MG63 (cell line): ENCODE data around the gene CDC42BPA. TPM values are rescaled to one million over a fixed set of nuclear protein-coding genes. Genes with fewer than 3 reads are reported as not detected.

Experiments
- DNase-seq: peaks from one replicate; pipeline ENCODE4 v3.0.0-alpha.2; 2020
- H3K27me3 ChIP-seq: fragments of 250-450 bp; sonication (Bioruptor Pico); 2 replicates; pipeline ENCODE4 v1.5.1; 2020; ENCODE audit warnings: mild to moderate bottlenecking, moderate library complexity
- H3K36me3 ChIP-seq: fragments of 250-450 bp; sonication (Bioruptor Pico); 2 replicates; pipeline ENCODE4 v1.5.1; 2020; ENCODE audit warnings: mild to moderate bottlenecking, moderate library complexity
- H3K4me3 ChIP-seq: fragments of 250-450 bp; sonication (Bioruptor Pico); 2 replicates; pipeline ENCODE4 v1.5.1; 2020; ENCODE audit warnings: mild to moderate bottlenecking, moderate library complexity
- H3K9me3 ChIP-seq: fragments of 250-450 bp; sonication (Bioruptor Pico); 2 replicates; pipeline ENCODE4 v1.5.1; 2020; ENCODE audit warnings: mild to moderate bottlenecking, moderate library complexity
- total RNA-seq: library from RNA; depleted of rRNA; stranded (reverse); fragments of >200 nt; shearing (Covaris generic); gene quantifications from 2 replicates; pipeline ENCODE4 v1.2.3, GENCODE V29; 2014; ENCODE audit warnings: low replicate concordance

The CDC42BPA gene
- total RNA-seq, 1 experiment from 2014 or later: 11.6 TPM

DNA sequence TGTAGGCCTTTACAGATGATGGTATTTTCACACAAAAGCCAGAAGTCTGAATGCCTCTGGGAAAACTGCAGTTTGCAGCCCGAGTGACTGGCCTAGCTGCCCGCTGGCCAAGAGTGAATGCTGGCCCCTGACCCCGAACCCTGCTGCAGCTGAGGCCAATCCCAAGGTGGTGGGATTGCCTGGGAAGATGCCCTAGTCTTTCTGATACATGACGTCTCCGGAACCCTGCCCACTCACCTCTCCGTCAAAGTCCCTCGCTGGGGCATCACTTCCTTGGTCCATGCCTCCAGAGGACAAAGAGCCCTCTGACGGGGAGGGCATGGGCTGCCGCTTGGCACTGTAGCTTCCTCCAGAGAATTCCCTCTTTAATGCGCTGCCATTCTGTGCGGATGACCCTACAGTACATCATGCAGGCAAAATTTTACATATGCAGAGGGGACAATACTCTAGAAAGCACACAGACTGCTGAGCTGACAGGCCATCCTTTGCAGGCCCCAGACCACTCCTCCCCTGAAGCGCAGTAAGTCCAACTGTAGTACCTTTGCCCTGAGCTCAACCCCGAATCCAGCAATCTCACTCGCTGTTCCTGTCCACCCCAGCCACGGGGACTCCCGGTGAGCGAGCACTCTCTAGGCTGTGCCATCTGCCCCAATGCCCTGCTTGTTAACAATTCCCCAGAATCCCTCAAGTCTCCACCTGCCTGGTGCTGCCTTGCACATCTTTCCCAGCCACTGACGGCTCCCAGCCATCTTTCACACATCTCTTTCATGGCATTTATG is 323.5 kb downstream of the CDC42BPA start:
- no peaks in the 10 kb centered on the region for H3K27me3 ChIP-seq
- H3K9me3 ChIP-seq: no peaks in the 10 kb centered on the region
- H3K4me3 ChIP-seq: no peak overlapping the region
- DNase-seq: no peak
- H3K36me3 ChIP-seq: no peaks in the 10 kb centered on the region; the same call in none of the 2 replicates

DNA sequence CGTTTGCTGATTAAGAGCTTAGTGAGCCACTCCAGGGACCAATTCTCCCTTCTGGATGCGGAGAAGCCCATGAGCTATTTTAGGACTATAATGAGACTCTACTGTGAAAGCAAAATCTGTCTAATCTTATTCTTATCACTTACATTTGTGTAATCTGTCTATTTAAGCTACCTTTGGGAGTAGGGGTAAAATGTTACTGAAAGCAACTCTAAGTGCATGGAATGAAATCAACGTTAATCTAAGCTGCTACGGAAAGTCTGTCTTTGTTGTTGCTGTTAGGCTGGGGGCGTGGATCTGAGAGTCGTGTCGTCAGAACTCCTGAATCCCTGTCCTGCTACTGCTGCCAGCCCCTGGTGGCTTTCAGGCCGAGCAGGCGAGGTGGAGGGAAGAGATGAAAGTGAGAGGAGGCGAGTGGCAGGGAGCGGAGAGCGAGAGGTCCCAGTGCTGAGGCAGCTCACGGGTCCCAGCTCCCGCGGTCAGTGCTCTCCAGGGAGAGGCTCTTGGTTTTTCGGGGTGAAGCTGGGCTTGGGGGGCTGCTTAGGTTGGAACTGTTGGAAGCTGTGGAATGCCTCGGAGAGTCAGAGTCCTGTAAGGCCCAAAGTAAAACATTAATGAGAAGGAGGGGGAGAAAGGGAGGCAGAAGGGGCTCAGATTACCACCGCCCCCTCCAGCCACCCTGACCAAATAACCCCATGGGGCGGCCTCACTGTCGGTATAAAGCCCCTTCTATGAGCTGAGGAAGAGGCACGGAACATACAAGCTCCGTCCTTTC is 324.3 kb downstream of the CDC42BPA start:
- Histone ChIP-seq H3K36me3 (peaks cover 3% of the 10 kb centered on the region), H3K9me3 (no peaks in the 10 kb centered on the region), H3K4me3 (no peak overlapping the region), H3K27me3 (no peaks in the 10 kb centered on the region)
- DNase-seq: no peak

DNA sequence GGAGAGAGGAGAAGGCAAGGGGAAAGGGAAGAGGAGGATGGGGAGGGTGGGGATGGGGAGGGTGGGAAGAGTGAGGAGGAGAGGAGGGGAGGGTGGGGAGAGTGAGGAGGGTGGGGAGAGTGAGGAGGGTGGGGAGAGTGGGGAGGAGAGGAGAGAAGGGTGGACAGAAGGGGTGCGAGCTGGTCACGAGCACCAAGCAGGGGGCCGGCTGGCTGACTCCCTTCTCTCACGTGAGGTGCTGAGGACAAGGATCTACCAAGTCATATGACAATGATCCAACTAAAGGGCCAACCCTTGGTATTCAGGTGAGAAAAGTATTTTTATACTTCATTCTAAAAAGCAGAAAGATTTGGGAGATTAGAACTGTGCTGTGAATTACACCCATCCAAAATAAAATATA is 326.4 kb downstream of the CDC42BPA start:
- H3K36me3 ChIP-seq: peaks cover 6% of the 10 kb centered on the region
- H3K27me3 ChIP-seq: no peaks in the 10 kb centered on the region
- no peak for DNase-seq
- no peak overlapping the region for H3K4me3 ChIP-seq
- H3K9me3 ChIP-seq: no peaks in the 10 kb centered on the region

DNA sequence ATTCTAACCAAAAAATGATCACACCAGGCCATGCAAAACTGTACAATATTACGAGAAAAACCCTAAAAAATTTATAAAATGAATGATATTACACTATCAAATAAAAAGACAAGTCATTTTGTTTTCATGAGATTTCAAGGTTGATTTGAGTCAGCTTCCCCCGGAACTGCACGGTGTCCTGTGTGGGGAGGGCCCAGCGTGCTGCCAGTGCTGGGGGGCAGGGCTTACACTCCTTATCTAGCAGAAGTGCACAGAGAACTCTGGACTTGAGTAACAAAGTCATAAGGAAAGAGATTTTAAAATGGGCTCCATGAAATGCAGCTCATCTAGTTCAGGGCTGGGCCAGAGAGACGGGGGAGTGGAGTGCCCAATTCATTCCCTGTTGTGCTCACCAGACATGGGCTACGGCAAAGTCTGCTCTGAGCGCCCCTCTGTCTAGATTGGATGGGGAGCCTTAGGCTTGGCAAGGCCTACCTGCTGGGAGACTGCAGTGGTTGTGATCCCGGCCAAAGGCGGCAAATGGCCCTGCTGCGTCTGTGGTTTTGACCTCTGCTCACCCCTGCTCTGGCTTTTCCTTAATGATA is 328.1 kb downstream of the CDC42BPA start:
- H3K9me3 ChIP-seq: no peaks in the 10 kb centered on the region
- no peak for DNase-seq
- no peak overlapping the region for H3K4me3 ChIP-seq
- no peaks in the 10 kb centered on the region for H3K27me3 ChIP-seq
- peaks cover 11% of the 10 kb centered on the region for H3K36me3 ChIP-seq

DNA sequence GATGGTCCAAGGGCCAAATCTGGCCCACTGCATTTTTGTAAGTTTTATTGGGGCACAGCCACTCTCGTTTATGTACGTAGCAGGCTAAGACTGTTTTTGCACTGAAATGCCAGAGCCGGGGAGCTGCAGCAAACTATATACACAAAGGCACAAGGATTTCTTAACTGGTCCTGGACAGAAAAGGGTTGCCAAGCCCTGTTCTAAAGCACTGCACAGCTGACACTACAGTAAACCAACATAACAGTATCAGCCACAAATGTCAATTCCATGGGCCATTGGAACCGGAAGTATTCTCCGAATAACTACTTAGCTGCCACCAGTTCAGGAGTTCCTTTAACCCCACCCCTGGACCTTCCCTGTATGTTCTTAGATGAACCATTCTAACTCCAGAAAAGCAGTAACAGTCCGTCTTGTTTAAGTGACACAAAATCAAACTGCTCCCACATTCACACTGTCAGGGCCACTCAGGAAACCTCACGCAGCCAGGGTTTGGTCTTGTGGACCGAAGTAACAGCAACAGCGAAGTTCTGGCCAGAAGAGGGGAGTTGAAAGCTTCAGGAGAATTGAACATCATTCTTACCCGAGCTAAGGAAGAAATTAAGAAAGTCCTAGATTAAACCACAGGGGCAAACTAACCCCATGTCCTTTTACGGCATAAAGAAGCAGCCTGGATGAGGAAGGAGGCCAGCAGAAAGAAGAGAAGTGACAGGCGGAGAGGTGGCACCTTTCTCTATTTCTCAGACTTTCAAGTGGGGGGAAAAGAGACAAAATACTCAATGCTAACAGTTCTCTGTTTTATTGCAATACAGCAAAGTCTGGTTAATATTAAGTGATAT is 329.0 kb downstream of the CDC42BPA start:
- Histone ChIP-seq H3K4me3 (no peak overlapping the region), H3K9me3 (no peaks in the 10 kb centered on the region), H3K27me3 (no peaks in the 10 kb centered on the region), H3K36me3 (peaks cover 11% of the 10 kb centered on the region)
- DNase-seq: no peak

DNA sequence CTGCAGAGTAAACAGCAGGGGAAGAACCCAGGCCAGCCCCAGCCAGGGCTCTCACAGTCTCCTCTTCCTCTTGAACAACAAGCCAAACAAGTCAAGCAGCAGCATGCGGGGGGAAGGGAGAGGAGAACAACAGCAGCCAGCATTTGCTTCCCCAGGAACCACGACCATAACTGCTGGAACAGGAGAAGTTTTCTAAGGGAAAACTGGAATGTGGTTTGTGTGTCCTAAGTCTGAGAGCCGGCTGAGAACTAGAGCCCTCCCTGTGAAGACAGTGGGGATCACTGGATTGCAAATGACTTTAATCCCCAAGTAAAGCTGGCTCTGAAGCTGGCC is 330.0 kb downstream of the CDC42BPA start:
- H3K27me3 ChIP-seq: no peaks in the 10 kb centered on the region
- peaks cover 11% of the 10 kb centered on the region for H3K36me3 ChIP-seq
- H3K4me3 ChIP-seq: no peak overlapping the region
- H3K9me3 ChIP-seq: no peaks in the 10 kb centered on the region
- no peak for DNase-seq

DNA sequence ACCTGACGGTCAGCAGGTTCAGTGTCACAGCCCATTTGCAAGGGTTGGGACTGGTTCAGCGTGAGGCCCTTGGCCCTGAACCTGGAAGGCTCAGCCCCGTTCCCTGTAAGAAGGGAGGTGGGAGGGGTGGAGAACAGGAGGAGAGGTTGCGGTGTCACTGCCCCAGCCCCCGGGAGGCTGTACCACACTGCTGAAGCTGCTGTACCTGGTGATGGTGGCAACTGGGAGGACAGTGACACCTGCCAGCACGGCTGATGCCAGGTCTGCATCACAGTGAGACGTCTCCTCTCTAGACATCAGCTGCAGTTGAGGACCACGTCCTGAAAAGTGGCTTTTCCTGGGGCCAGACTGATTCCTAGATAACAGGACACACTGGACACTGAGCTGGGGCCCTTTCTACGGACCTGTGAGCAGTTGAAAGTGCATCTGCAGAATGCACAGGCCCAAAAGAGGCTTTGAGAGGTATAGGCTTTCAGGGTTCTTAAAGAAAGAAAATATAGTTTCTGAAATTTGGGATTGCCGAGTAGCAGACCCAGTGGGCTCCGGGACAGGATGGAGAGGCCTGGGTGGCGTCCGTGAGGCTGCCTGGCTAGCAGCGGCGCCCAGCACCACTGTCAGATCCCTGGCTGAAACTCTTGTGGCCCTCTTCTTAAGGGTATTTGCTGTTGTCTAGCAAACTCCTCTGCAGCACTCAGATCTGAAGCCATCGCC is 330.5 kb downstream of the CDC42BPA start:
- Histone ChIP-seq H3K36me3 (peaks cover 11% of the 10 kb centered on the region), H3K4me3 (no peak overlapping the region), H3K9me3 (no peaks in the 10 kb centered on the region), H3K27me3 (no peaks in the 10 kb centered on the region)
- DNase-seq: no peak

DNA sequence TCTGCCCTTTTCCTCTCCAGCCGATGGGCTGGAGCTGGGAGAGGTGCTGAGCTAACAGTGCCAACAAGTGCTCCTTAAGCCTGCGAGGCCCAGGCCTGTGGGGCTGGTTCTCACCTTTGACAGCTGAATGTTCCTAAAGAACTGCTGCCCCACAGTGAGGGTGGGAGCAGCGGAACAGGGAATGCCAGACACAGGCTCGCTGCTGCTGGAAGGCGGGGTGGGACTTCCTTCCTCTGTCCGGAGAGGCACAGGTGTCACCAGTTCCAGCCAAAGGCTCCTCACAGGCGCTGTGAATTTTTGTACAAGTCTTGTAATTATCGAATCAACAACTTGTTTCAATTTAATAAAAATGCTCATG is 331.1 kb downstream of the CDC42BPA start:
- Histone ChIP-seq H3K27me3 (no peaks in the 10 kb centered on the region), H3K36me3 (peaks cover 11% of the 10 kb centered on the region), H3K9me3 (no peaks in the 10 kb centered on the region), H3K4me3 (no peak overlapping the region)
- DNase-seq: no peak

DNA sequence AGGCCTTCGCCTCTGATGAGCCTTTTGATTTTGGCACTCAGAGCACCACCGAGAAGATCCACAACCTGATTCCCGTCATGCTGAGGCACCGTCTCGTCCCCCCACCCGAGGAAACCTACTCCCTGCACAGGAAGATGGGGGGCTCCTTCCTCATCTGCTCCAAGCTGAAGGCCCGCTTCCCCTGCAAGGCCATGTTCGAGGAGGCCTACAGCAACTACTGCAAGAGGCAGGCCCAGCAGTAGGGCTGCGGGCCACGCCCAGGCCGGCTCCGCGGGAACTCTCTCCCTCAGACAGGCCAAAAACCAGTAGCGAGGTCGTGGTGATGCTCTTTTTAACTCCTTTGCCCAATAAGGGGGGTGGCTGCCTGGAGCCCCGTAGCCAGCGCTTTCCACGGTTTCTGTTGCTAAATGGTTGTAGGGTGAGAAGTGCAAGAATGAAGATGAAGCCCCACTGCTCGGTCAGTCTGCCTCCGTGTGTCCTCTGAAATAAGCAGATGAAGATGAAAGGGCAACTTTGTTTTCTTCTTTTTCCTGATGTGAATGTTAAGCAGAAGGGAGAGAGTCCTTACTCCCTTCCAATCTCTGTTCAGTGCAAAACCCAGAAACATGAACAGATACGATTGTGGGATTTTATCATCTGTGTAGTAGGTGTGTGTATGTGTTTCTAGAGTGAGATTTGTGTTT is 331.7 kb downstream of the CDC42BPA start:
- Histone ChIP-seq H3K4me3 (no peak overlapping the region), H3K9me3 (no peaks in the 10 kb centered on the region), H3K27me3 (no peaks in the 10 kb centered on the region), H3K36me3 (peaks cover 11% of the 10 kb centered on the region)
- no peak for DNase-seq

DNA sequence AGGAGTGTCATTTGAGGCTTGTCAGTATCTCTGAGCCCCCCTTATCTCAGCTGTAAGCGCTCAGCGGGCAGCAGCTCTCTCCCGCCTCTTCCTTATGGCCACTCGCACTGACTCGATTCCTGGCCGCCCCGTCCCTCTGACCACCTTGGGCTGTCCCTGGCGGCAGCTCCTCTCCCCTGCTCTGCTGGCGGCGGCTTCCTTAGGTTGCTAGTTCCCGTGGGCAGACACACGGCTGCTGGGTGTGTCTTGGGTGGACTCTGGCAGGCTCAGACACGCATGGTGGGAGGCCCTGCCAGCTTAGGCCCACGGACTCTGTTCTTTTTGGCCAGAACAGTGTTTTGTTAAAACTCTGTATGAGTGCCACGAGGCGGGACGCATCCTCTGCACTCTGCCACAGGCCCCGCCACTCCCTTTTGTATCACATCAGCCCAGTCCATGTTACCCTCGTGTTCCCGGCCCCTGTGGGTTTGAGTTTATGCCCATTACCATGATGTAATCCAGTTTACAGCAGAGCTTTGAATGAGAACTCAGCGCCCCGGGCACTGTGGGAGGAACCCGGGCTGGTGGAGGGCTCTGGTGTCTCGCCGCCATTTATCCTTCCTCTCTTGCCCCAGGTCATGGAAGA is 332.3 kb downstream of the CDC42BPA start:
- H3K9me3 ChIP-seq: no peaks in the 10 kb centered on the region
- H3K36me3 ChIP-seq: peaks cover 11% of the 10 kb centered on the region
- H3K4me3 ChIP-seq: no peak overlapping the region
- no peaks in the 10 kb centered on the region for H3K27me3 ChIP-seq
- no peak for DNase-seq

DNA sequence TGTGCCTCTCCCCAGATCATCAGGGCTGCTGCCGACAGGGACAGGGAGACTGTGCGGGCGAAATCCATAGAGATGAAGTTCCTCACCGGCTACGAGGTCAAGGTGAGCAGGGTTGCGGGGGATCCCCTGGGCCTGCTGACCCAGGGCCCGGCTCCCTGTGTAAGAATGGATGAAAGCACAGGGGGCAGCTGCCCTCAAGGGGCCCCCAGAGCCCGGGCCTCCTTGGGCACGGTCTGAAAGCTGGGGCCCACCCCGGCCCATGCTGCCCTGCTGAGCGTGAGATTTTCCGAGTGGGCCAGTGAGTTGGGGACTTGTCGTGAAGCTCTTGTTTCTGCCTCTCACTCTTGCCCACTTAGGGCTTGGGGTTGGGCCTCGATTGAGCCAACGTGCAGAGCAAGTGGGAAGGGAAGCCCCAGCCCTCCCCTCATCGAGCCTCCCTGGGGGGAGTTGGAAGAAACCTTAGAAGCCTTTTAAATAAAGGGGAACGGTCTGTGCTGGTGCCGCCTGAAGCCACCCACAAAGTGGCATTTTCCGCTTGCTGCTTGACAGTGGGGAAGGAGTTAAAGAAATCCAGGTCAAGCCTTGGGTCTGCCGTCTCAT is 333.0 kb downstream of the CDC42BPA start:
- no peaks in the 10 kb centered on the region for H3K27me3 ChIP-seq
- H3K36me3 ChIP-seq: peaks cover 11% of the 10 kb centered on the region
- DNase-seq: no peak
- H3K9me3 ChIP-seq: no peaks in the 10 kb centered on the region
- no peak overlapping the region for H3K4me3 ChIP-seq

DNA sequence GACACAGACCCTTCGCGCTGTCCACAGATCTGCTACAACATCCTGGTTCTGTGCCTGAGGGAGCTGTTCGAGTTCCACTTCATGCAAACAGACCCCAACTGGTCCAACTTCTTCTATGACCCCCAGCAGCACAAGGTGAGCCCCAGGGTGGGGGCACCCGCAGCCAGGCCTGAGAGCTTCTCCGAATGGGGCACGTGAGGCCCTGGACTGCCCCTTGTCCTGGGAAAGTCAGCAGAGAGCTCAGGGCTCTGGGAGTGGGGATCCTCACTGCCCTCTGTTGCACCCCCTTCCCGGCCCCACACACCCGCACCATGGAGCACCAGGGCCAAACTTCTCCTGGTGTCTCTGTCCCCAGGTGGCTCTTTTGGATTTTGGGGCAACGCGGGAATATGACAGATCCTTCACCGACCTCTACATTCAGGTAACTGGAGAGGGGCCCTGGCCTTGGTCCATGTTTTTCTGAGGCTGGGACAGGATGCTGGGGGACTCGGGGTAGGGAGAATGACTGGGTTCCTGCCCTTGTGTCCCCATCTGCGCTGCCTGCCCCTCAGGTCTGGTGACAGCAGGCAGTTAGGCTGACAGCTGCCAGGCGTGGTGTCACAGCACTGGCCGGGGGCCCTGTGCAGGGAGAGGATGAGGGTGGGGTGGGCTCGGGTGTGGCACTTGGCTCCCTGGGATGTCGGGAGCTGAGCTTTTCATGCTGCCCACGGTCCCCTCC is 333.6 kb downstream of the CDC42BPA start:
- Histone ChIP-seq H3K27me3 (no peaks in the 10 kb centered on the region), H3K36me3 (peaks cover 11% of the 10 kb centered on the region), H3K9me3 (no peaks in the 10 kb centered on the region), H3K4me3 (no peak overlapping the region)
- no peak for DNase-seq

DNA sequence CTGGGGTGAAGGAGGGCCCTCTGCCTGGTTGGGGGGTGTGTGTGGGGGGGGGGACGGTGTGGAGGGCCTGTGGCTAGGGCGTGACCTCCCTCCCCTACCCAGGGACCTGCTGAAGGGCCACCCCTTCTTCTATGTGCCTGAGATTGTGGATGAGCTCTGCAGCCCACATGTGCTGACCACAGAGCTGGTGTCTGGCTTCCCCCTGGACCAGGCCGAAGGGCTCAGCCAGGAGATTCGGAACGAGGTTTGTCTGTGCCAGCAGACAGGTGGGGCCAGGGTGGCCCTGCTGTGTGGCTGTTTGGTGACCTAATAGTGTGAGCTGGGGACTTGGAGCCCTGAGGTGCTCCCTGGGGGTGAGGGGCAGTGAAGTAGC is 334.3 kb downstream of the CDC42BPA start:
- Histone ChIP-seq H3K4me3 (no peak overlapping the region), H3K36me3 (peaks cover 8% of the 10 kb centered on the region), H3K27me3 (no peaks in the 10 kb centered on the region), H3K9me3 (no peaks in the 10 kb centered on the region)
- no peak for DNase-seq

DNA sequence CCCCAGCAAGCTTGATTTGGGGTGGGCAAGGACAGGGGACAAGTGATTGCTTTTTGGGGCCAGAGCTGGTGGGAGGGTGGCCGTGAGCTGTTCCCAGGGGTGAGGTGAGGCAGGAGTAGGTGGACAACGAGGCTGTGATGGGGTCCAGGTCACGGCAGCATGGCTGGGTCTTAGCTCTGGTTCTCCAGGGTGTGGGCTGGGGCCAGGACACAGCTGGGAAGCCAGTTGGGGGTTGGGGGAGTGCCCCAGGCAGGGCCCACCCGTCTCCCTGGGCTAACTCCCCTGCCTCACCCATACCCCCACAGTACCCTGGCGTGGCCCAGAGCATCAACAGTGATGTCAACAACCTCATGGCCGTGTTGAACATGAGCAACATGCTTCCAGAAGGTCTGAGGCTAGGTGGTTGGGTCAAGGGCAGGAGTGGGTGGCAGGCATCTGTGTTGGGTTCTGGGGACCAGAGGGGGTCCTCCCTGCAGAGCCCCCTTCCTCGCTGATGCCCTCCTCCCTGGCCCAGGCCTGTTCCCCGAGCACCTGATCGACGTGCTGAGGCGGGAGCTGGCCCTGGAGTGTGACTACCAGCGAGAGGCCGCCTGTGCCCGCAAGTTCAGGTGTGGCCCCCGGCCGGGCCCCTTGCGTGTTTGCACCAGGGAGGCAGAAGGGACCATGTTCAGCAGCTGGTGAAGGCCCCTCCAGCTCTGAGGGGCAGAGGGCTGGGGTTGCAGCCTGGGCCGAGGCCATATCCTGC is 334.9 kb downstream of the CDC42BPA start:
- H3K27me3 ChIP-seq: no peaks in the 10 kb centered on the region
- no peaks in the 10 kb centered on the region for H3K9me3 ChIP-seq
- H3K4me3 ChIP-seq: no peak overlapping the region
- H3K36me3 ChIP-seq: peaks cover 8% of the 10 kb centered on the region
- DNase-seq: no peak
